Kidney (tissue), 14 donors: ENCODE measurements around the gene RIPPLY3. TPM values are rescaled to one million over a fixed set of nuclear protein-coding genes. Genes with fewer than 3 reads are reported as not detected.

Source experiments
- DNase-seq, 5 donors: peaks; one replicate each; pipeline ENCODE4 v3.0.0-alpha.2; 2013 to 2020
- FAIRE-seq: peaks from 2 replicates; lab custom pipeline; 2012; peaks lifted over from hg19 to GRCh38; lab: Jason Lieb, UNC
- H3K27ac ChIP-seq, 2 donors: one replicate each; pipeline ENCODE4 v1.7.0; 2013; ENCODE audit warnings: low read depth in 2 of 2, low read length in 2 of 2, inconsistent platforms in 1 of 2
- H3K27me3 ChIP-seq: one replicate; pipeline ENCODE4 v1.7.1; 2013; ENCODE audit warnings: low read length, inconsistent platforms; ENCODE audit not compliant: control insufficient read depth, insufficient read depth
- H3K36me3 ChIP-seq, 3 donors: one replicate each; pipeline versions ENCODE4 v1.7.0 to v1.7.1; 2013; ENCODE audit warnings: low read length in 3 of 3, control low read depth in 1 of 3, inconsistent platforms in 1 of 3; ENCODE audit not compliant: insufficient read depth in 3 of 3, control insufficient read depth in 2 of 3
- H3K4me1 ChIP-seq, 3 donors: one replicate each; pipeline versions ENCODE4 v1.7.0 to v1.7.1; 2013; ENCODE audit warnings: low read length in 3 of 3, inconsistent platforms in 1 of 3, low read depth in 1 of 3; ENCODE audit not compliant: control insufficient read depth in 2 of 3, insufficient read depth in 2 of 3
- H3K4me3 ChIP-seq, 3 donors: one replicate each; pipeline versions ENCODE4 v1.7.0 to v1.8.1; 2013; ENCODE audit warnings: low read length in 3 of 3, control low read depth in 1 of 3, inconsistent platforms in 1 of 3
- H3K9ac ChIP-seq, 3 donors: one replicate each; pipeline versions ENCODE4 v1.7.0 to v1.7.1; 2013; ENCODE audit warnings: low read length in 3 of 3, control low read depth in 1 of 3, inconsistent platforms in 1 of 3
- H3K9me3 ChIP-seq, 3 donors: one replicate each; pipeline versions ENCODE4 v1.7.0 to v1.7.1; 2013; ENCODE audit warnings: low read length in 3 of 3, control low read depth in 1 of 3, inconsistent platforms in 1 of 3; ENCODE audit not compliant: control insufficient read depth in 2 of 3, insufficient read depth in 1 of 3
- CTCF ChIP-seq: IDR thresholded peaks from 3 replicates; pipeline ENCODE4 v1.5.1; 2012; ENCODE audit warnings: mild to moderate bottlenecking, moderate library complexity, borderline replicate concordance; ENCODE audit not compliant: insufficient read depth; ENCODE audit errors: extremely low read depth
- intact Hi-C: fragments of 100-400 bp; cut with DNase I; formaldehyde crosslinking; loops from one replicate; pipeline ENCODE4 v1.11.1; 2022
- polyA plus RNA-seq: library from polyadenylated mRNA; stranded (reverse); fragments of 350-450 nt; fragmentation: Illumina TruSeq; extraction: RNeasy Lipid Tissue Mini Kit (QIAGEN cat#74804); gene quantifications from one replicate; pipeline ENCODE4 v1.2.3, GENCODE V29; 2014; ENCODE audit warnings: low read depth, low replicate concordance; ENCODE audit not compliant: insufficient read depth
- total RNA-seq: library from RNA; stranded (reverse); fragmentation: NEBNext Ultra II Directional; extraction: Animal tissue kit (Norgen Biotek cat#: 25700); gene quantifications from one replicate; pipeline ENCODE4 v1.2.1, GENCODE V29; 2021
- donor health status: control.
- donor health status: control.
- donor health status: control.
- donor health status: control.
- donor health status: control.
- donor health status: DM: yes; HTN: yes; CAD: no.
- donor health status: Normal renal cell carcinoma (clear cell type).

The RIPPLY3 gene
- total and polyA plus RNA-seq, 2 donors from 2014 or later = 0.26 to 0.31 TPM

- H3K4me3 ChIP-seq = no peak overlapping the region
Observed at GRCh38 chr21:37017951-37018679, 11.6 kb downstream of the RIPPLY3 start.

DNA sequence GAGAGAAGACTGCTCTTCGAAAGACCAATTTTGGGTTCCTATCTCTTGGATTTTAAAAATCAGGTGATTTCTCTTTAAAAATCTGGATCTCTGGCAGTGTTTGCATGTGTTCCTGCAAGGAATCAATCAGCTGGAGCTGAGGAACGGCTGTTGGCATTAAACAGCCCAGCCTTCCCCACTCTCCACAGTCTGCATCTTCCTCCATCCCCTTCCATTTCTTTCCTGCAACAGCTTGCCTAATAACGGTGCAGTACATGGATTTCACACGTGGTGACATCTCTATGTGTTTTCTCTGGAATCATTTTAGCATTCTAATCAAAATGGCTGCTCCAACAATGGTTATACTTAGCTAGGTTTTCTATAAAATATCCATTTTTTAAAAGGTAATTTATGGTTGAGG lies 20.0 kb downstream of the RIPPLY3 start:
- no peak overlapping the region for H3K4me3 ChIP-seq
- intact Hi-C loops = no loop called here
- no peaks in the 10 kb centered on the region for H3K36me3 ChIP-seq
- no peak for TF ChIP-seq CTCF
- no peak overlapping the region for H3K9ac ChIP-seq
- no peaks in the 10 kb centered on the region for H3K9me3 ChIP-seq
- H3K27me3 ChIP-seq = no peaks in the 10 kb centered on the region
- FAIRE-seq (no peak), DNase-seq (no peak)
- H3K4me1 ChIP-seq = no peaks in the 10 kb centered on the region
- no peak overlapping the region for H3K27ac ChIP-seq

More at GRCh38 chr21:37017951-37018679, 11.6 kb downstream of the RIPPLY3 start:
- intact Hi-C loops = no loop called here
- no peak for TF ChIP-seq CTCF
- Histone ChIP-seq H3K27me3 (no peaks in the 10 kb centered on the region), H3K4me1 (no peaks in the 10 kb centered on the region), H3K36me3 (no peaks in the 10 kb centered on the region), H3K9me3 (no peaks in the 10 kb centered on the region), H3K9ac (no peak overlapping the region), H3K27ac (no peak overlapping the region)
- DNase-seq (no peak), FAIRE-seq (no peak)

DNA sequence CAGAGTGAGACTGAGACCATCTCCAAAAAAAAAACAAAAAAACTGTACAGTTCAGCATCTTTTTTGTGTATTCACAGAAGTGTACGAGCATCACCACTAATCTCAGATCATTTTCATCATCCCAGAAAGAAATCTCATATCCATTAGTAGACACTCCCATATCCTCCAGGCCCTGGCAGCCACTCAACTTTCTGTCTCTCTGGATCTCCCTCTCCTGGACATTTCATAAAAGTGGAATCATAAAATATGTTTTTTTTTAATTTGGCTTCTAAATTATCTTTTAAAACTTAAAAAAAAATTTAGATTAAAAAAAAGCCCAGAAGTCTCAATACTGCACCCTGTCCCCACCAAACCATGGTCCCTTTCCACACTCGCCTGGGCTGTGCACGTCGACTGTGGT lies 22.1 kb downstream of the RIPPLY3 start:
- peak in 1 of 5 donors; percentile 31 for DNase-seq
- no peak for TF ChIP-seq CTCF
- H3K27me3 ChIP-seq = no peaks in the 10 kb centered on the region
- H3K36me3 ChIP-seq = no peaks in the 10 kb centered on the region
- H3K9me3 ChIP-seq = no peaks in the 10 kb centered on the region
- H3K27ac ChIP-seq = no peak overlapping the region
- no peak for FAIRE-seq
- H3K4me3 ChIP-seq = no peak overlapping the region
- H3K9ac ChIP-seq = no peak overlapping the region
- H3K4me1 ChIP-seq = no peaks in the 10 kb centered on the region
- intact Hi-C loops = no loop called here

- DNase-seq (no peak), FAIRE-seq (no peak)
- Histone ChIP-seq H3K4me1 (no peaks in the 10 kb centered on the region), H3K9me3 (no peaks in the 10 kb centered on the region), H3K27ac (no peak overlapping the region), H3K36me3 (no peaks in the 10 kb centered on the region), H3K4me3 (no peak overlapping the region), H3K27me3 (no peaks in the 10 kb centered on the region), H3K9ac (no peak overlapping the region)
- TF ChIP-seq CTCF = no peak
- intact Hi-C loops = no loop called here
Observed at GRCh38 chr21:37030864-37031263, 24.4 kb downstream of the RIPPLY3 start.
